Uterus (tissue), 4 donors: Measurements from ENCODE around the gene PFKM. TPM values are rescaled to one million over a fixed set of nuclear protein-coding genes. Genes with fewer than 3 reads are reported as not detected.
"Not testable (repeated sequence)": the region's sequence is repeated elsewhere in the genome, so short reads cannot be mapped to it uniquely, and the experiment has no call there.

ENCODE experiments used
- DNase-seq, 2 donors: peaks; one replicate each; pipeline ENCODE4 v3.0.0-alpha.2; 2019 to 2020
- H3K27ac ChIP-seq, 2 donors: fragments of 200-600 bp; sonication (generic); 1 replicate in 1 of 2; 2 replicates in 1 of 2; pipeline ENCODE4 v1.5.1; 2016 to 2018
- H3K27me3 ChIP-seq, 2 donors: fragments of 200-600 bp; sonication (generic); one replicate each; pipeline ENCODE4 v1.5.1; 2018 to 2019; ENCODE audit warnings: control low read depth in 1 of 2
- H3K36me3 ChIP-seq, 2 donors: fragments of 200-600 bp; sonication (generic); one replicate each; pipeline ENCODE4 v1.5.1; 2019; ENCODE audit warnings: control low read depth in 1 of 2
- H3K4me1 ChIP-seq, 2 donors: fragments of 200-600 bp; sonication (generic); one replicate each; pipeline ENCODE4 v1.5.1; 2018 to 2019; ENCODE audit warnings: control low read depth in 1 of 2
- H3K4me3 ChIP-seq, 2 donors: fragments of 200-600 bp; sonication (generic); 1 replicate in 1 of 2; 2 replicates in 1 of 2; pipeline ENCODE4 v1.5.1; 2018 to 2019; ENCODE audit warnings: mild to moderate bottlenecking in 1 of 2
- H3K9me3 ChIP-seq, 2 donors: fragments of 200-600 bp; sonication (generic); one replicate each; pipeline ENCODE4 v1.5.1; 2019; ENCODE audit warnings: control low read depth in 1 of 2
- POLR2A ChIP-seq, 2 donors: fragments of 450-650 bp; IDR thresholded peaks; one replicate each; pipeline ENCODE4 v1.6.1; 2016; ENCODE audit warnings: antibody characterized with exemption in 2 of 2, mild to moderate bottlenecking in 1 of 2, moderate library complexity in 1 of 2
- intact Hi-C: fragments of 100-400 bp; cut with DNase I; formaldehyde crosslinking; loops from one replicate; pipeline ENCODE4 v1.15.1; 2023; ENCODE audit warnings: low total_unique reads
- total RNA-seq, 4 donors: library from RNA; depleted of rRNA in 3 of 4; stranded (reverse); fragments of >200 nt in 3 of 4; gene quantifications; one replicate each; pipeline versions ENCODE4 v1.1.0 to v1.2.4, GENCODE V29; 2014 to 2023
- TF ChIP-seq, protein P1 (sequence below), 4 experiments: fragments of 200-600 bp in 2 of 4; fragments of 450-650 bp in 2 of 4; sonication (generic) in 2 of 4; IDR thresholded peaks; one replicate each; pipeline ENCODE4 v1.5.1; 2016 to 2019; ENCODE audit warnings: antibody characterized with exemption in 4 of 4, mild to moderate bottlenecking in 2 of 4, moderate library complexity in 1 of 4
- donor health status: DM: yes; HTN: yes; CAD: no.

The PFKM gene
- total RNA-seq, 4 donors from 2014 or later = 30.9 to 150 (median 70.8) TPM

GRCh38 chr12:48151103-48151771 is 32.1 kb downstream of the PFKM start:
- Histone ChIP-seq H3K36me3 (no peaks in the 10 kb centered on the region), H3K4me1 (no peaks in the 10 kb centered on the region), H3K9me3 (no peaks in the 10 kb centered on the region), H3K27me3 (no peaks in the 10 kb centered on the region), H3K27ac (no peak overlapping the region), H3K4me3 (no peak overlapping the region)
- no peak for TF ChIP-seq POLR2A (IDR thresholded peaks at IDR 0.05)
- TF ChIP-seq, protein P1, sequence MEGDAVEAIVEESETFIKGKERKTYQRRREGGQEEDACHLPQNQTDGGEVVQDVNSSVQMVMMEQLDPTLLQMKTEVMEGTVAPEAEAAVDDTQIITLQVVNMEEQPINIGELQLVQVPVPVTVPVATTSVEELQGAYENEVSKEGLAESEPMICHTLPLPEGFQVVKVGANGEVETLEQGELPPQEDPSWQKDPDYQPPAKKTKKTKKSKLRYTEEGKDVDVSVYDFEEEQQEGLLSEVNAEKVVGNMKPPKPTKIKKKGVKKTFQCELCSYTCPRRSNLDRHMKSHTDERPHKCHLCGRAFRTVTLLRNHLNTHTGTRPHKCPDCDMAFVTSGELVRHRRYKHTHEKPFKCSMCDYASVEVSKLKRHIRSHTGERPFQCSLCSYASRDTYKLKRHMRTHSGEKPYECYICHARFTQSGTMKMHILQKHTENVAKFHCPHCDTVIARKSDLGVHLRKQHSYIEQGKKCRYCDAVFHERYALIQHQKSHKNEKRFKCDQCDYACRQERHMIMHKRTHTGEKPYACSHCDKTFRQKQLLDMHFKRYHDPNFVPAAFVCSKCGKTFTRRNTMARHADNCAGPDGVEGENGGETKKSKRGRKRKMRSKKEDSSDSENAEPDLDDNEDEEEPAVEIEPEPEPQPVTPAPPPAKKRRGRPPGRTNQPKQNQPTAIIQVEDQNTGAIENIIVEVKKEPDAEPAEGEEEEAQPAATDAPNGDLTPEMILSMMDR (IDR thresholded peaks at IDR 0.05) = no peak
- DNase-seq = no peak
- intact Hi-C loops = no loop called here

DNA sequence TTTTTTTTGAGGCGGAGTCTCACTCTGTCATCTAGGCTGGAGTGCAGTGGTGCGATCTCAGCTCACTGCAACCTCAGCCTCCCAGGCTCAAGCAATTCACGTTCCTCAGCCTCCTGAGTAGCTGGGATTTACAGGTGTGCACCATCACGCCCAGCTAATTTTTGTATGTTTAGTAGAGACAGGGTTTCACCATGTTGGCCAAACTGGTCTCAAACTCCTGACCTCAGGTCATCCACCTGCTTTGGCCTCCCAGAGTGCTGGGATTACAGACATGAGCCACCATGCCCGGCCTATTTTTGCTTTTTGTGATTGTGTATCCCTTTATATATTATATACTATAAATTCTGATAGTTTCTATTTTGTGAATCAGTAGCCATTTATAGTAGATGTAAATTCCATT is 36.6 kb downstream of the PFKM start:
- DNase-seq, H3K4me3 ChIP-seq, H3K9me3 ChIP-seq, H3K4me1 ChIP-seq, H3K36me3 ChIP-seq, H3K27ac ChIP-seq, H3K27me3 ChIP-seq, intact Hi-C loops: not testable (repeated sequence)

GRCh38 chr12:48156652-48157017 is 37.5 kb downstream of the PFKM start:
- Histone ChIP-seq H3K36me3 (no peaks in the 10 kb centered on the region), H3K27me3 (no peaks in the 10 kb centered on the region), H3K4me1 (no peaks in the 10 kb centered on the region), H3K27ac (peak overlapping the region; percentile 85 to 90), H3K9me3 (no peaks in the 10 kb centered on the region), H3K4me3 (peak overlapping the region; percentile 75 to 84)
- intact Hi-C loops = no loop called here
- no peak for DNase-seq
- TF ChIP-seq, protein P1 (IDR thresholded peaks at IDR 0.05) = no peak
- TF ChIP-seq POLR2A (IDR thresholded peaks at IDR 0.05) = no peak

DNA sequence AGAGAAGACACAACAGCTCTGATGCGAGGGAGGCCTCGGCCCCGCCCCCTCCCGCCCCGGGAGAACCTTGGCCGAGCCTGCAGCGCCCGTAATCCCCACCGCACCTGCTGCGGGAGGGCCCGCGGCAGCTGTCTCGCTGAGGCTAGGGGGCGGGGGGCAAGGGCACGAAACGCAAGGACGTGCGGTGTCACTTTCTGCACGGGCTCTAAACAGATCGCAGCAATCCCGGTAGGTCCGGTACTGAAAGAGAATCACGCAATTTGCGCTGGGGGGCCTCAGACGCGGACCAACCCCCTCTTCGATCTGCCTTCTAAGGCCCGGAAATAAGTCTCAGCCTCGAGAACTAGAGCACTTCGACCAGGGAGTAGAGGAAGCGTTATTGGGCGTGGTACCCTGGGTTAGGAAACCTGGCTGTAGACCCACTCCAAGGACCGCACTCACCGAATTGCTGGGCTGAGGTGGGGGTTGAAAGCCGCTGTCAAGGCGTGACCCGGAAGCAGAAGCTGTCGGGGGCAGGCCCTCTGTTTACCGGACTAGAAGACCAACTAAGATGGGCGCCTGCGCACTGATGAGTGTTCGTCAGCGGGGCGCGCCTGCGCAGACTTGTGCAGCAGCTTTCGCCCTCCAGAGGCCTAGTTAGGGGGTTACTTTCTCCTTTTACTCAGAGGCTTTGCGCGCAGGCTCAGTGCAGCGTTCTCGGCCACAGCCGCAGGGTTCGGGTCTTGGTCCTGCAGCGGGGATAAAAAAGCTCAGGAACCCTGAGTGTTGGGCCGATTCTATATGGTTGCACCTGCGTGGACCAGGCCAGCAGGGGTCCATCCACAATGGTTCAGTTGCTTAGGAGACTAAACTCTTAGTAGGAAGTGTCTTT is 38.1 kb downstream of the PFKM start, which contains the start of gene ASB8:
TSS of gene ASB8 (minus strand) at position 498 of the 871 bp plus-strand sequence. CDS start 4,019 bp downstream, outside the sequence.
- H3K4me3 ChIP-seq = peak within 1 kb of the TSS; percentile 75 to 84
- H3K27me3 ChIP-seq = no peaks in the 10 kb centered on the region
- peak within 1 kb of the TSS; percentile 85 to 90 for H3K27ac ChIP-seq
- TF ChIP-seq POLR2A (IDR thresholded peaks at IDR 0.05) = peak; percentile 51 to 57
- TF ChIP-seq, protein P1 (IDR thresholded peaks at IDR 0.05) = peak; percentile 48 to 80 (median 64)
- H3K4me1 ChIP-seq = no peaks in the 10 kb centered on the region
- H3K9me3 ChIP-seq = no peaks in the 10 kb centered on the region
- intact Hi-C loops = no loop called here
- peak; percentile 99 to 100 for DNase-seq
- H3K36me3 ChIP-seq = no peaks in the 10 kb centered on the region

DNA sequence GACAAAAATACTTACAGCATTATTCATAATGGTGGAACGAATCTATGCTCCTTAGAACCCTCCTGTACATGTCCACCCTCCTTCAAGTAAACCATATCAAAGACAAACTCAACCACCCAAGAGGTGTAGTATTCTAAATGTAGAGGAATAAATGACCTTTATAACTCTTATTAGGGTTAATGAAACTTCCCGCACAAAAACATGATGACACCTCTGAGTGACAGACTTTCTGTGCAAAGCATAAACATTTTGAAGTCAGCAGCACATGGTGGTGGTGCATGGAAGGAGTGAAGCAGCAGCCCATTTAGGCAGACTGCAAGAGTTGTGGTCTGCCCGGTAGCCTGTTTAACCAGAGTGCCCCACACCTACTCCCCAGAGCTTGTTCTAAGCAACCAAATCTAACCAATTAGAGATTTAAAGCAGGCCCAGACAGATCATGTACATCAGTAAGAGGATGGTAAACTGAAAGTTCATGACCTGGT is 38.8 kb downstream of the PFKM start:
- H3K4me1 ChIP-seq = no peaks in the 10 kb centered on the region
- H3K27ac ChIP-seq = peak overlapping the region; percentile 85 to 90
- no peak for TF ChIP-seq POLR2A (IDR thresholded peaks at IDR 0.05)
- H3K27me3 ChIP-seq = no peaks in the 10 kb centered on the region
- H3K36me3 ChIP-seq = no peaks in the 10 kb centered on the region
- H3K9me3 ChIP-seq = no peaks in the 10 kb centered on the region
- DNase-seq = no peak
- intact Hi-C loops = no loop called here
- H3K4me3 ChIP-seq = peak overlapping the region; percentile 75 to 84

DNA sequence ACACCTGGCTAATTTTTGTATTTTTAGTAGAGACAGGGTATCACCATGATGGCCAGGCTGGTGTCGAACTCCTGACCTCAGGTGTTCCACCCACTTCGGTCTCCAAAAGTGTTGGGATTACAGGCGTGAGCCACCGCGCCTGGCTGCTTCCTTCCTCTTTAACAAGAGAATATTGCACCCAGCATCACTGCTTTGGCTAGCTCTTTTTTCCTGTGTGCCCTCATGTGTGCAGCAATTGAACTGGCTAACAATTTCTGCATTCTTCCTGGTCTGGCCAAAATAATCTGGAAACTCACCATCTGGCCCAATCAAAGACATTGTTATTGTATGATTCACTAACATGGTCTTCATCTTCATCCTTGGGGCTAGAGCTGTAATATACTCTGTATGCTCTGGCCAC is 40.9 kb downstream of the PFKM start:
- Histone ChIP-seq H3K27ac (no peak overlapping the region), H3K27me3 (no peaks in the 10 kb centered on the region), H3K9me3 (no peaks in the 10 kb centered on the region), H3K36me3 (no peaks in the 10 kb centered on the region), H3K4me1 (no peaks in the 10 kb centered on the region), H3K4me3 (no peak overlapping the region)
- TF ChIP-seq, protein P1 (IDR thresholded peaks at IDR 0.05) = no peak
- TF ChIP-seq POLR2A (IDR thresholded peaks at IDR 0.05) = no peak
- no peak for DNase-seq
- intact Hi-C loops = loop anchor here (10.0 kb wide), 1 partner anchor 65 kb away; no protein-coding TSS in a partner anchor
